HG03378 (cell line): ENCODE data around the gene GPATCH8.
"Not testable (repeated sequence)": the region's sequence is repeated elsewhere in the genome, so short reads cannot be mapped to it uniquely, and the experiment has no call there.

ENCODE experiments used
- ATAC-seq: cut with Tn5 transposase; IDR thresholded peaks from one replicate; pipeline ENCODE4 v1.9.1; 2021; ENCODE audit warnings: mild to moderate bottlenecking, moderate library complexity; ENCODE audit not compliant: unreplicated experiment

The GPATCH8 gene

GRCh38 chr17:44398692-44399691 lies 104.2 kb downstream of the GPATCH8 start:
- ATAC-seq: no peak

- ATAC-seq: no peak
Observed at GRCh38 chr17:44397479-44398440, 105.4 kb downstream of the GPATCH8 start.

- no peak for ATAC-seq
Observed at GRCh38 chr17:44396946-44397345, 106.3 kb downstream of the GPATCH8 start.

GRCh38 chr17:44394833-44395232 lies 108.4 kb downstream of the GPATCH8 start:
- no peak for ATAC-seq

DNA sequence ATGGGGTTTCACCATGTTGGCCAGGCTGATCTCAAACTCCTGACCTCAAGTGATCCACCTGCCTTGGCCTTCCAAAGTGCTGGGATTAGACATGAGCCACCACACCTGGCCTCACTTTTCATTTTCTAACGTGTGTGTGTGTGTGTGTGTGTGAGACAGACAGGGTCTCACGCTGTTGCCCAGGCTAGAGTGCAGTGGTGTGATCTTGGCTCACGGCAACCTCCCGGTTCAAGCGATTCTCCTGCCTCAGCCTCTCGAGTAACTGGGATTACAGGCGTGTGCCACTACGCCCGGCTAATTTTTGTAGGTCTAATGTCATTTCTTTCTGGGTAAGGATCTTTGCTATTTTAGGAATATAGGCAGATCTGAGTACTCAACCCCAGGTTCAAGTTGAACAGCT lies 109.1 kb downstream of the GPATCH8 start:
- ATAC-seq: not testable (repeated sequence)

DNA sequence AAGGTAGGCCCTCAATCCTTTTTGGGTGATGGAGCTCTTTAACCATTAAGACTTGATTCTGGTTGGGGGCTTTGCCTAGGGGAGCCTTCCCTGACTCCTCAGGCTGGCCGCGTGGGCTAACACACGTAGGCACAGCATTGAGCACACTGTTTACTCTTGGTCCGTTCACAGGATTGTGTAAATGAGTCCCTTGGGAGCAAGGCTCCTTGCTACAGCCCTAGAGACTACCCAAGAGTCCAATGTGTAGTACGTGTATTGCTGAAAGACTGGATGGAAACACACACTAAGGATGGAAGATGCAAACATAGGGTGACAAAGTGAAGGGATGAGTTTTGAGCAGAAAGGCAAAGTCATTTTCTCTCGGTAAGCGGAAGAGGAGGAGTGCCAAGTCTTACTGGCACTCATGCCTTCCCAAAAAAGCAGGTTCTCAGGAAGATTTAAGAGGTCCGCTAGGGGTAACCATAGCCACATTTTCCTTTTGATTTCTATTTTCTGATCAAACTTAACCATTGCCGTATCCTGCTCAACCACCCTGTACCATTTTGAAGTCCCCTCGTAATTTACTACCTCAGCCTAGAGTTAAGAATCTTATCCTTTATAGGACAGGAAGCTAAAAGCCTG lies 112.8 kb downstream of the GPATCH8 start:
- ATAC-seq: no peak

DNA sequence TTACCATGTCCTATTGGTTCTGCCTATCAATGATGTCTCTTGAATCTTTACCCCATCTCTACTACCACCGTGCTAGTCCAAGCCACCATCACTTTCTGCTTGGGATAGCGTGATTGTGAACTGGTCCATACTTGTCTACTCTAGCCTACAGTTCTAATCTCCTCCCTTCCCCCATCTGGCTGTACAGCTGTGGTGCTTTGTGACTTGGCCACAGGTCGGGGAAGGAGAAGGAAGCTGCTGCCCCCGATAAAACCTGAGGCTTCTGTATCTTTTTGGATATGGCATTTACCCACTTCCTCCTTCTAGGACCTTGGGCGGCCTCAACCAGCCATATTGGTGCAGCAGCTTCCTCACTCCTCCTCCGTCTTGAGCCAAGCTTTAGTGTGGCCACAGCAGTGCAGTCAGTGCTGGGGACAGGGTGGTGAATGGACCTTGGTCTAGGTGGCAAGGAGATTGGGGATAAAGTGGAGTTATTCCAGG lies 113.4 kb downstream of the GPATCH8 start:
- ATAC-seq: no peak

GRCh38 chr17:44389281-44389680 lies 113.9 kb downstream of the GPATCH8 start, which contains the start of gene ITGA2B:
TSS of gene ITGA2B (minus strand) at chr17:44389649. CDS start at chr17:44389473, 176 bp downstream.
- no peak for ATAC-seq

DNA sequence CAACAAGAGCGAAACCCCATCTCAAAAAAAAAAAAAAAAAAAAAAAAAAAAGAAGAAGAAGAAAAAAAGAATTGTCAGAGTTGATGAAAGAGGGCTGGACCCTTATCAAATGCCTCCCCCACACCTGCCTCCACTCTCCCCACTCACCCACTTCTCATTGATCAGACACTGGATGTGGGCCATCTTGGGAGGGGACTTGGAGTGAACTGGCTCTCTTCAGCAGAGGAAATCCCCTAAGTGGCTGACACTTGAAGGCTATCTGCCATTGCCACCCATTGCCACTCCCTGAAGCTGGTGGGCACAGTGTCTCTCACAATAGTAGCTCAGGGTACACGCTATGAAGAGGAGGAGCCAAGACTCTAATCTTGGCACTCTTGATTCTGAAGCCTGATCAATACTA lies 115.4 kb downstream of the GPATCH8 start:
- no peak for ATAC-seq

DNA sequence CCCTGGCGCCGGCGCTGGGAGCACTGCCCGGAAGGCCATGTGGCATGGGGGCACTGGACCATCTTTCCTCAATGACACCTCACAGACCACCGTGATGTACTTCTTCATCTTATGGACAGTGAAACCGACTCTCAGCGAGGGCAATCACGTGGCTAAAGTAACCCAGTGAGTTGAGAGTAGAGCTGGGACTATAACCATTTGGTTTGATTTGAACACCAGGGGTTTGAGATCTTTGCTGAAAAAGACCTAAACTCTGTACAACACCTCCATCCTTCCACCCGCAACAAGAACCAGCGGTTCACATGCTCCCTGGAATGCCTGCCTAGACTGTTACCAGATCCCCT lies 117.1 kb downstream of the GPATCH8 start:
- ATAC-seq: no peak

DNA sequence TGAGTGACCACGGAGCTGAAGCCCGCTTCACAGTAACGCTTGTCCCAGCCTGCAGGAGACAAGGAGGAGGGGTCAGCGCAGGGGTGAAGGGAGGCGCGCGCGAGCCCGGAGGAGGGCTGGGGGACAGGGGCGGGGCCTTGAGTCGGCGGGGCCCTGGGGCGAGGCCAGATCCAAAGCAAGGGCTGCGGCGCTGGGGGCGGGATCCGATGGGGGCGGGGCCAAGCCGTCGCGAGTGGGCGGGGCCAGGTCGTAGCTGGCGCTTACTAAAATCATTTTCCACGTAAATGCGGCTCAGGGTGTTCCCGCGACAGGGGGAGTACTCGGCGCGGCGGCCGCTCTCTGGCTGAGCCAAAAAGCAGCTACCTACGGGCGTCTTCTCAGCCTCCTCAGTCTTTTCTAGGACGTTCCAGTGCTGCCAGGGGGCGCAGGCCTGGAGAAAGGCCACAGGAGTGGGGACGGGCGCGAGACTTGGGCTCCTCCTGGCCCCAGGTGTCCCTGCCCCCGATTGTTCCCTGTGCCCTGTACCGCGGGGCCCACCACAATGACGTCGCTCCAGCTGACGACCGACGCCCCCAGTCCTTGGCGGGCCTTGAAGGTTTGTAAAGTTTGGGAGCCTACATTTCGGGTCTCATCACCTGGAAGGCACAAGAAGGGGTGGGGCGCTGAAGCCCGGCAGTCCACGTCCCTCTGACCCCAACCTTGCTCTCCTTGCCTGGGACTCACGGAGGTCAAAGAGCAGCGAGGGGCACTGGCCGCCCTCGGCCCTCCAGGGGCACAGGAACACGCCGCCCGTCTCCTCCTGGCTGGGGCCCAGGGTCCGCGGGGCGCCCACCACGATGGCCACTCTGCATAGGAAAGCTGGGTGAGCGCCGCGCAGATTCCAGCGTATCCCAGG lies 117.7 kb downstream of the GPATCH8 start:
- no peak for ATAC-seq

GRCh38 chr17:44384823-44385286 lies 118.4 kb downstream of the GPATCH8 start:
- no peak for ATAC-seq

- no peak for ATAC-seq
Observed at GRCh38 chr17:44384281-44384822, 118.9 kb downstream of the GPATCH8 start.

DNA sequence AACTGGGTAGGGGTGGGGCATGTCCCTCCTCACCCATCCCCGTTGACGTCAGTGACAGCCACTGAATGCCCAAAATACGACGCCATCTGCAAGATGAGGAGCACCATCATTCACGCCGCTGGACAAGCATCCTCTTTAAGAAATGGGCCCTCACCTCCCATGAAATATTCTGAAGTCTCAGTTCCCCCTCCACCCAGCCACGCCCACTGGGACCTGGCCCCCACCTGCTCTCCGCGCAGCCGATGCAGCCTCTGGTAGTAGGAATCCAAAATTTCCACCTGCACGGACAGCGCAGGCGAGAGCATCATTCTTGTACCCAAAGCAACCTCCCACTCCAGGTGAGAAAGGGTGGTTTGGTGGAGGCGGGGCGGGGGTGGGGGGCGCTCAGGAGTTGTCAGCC lies 119.3 kb downstream of the GPATCH8 start:
- no peak for ATAC-seq

- ATAC-seq: no peak
Observed at GRCh38 chr17:44383363-44383762, 119.8 kb downstream of the GPATCH8 start.

GRCh38 chr17:44382917-44383316 lies 120.3 kb downstream of the GPATCH8 start:
- no peak for ATAC-seq

DNA sequence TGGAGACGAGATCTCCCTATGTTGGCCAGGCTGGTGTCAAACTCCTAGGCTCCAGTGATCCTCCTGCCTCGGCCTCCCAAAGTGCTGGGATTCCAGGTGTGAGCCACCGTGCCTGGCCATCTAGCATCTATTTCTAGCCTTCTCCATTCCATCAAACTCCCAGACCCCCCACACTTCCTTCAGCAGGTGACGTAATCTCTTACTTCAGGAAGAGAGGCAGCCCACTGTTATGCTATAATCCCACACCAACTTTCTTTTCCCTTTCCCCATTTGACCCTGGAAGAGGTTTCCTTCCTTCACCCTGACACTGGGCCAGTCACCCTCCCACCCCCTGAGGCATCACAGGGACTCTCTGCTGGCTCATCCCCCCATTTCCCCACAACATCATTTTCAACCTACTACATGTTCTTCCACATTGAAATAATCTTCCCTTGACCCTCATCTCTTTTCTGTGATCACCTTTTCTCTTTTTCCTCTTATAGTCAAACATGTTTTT lies 121.3 kb downstream of the GPATCH8 start:
- ATAC-seq: no peak

- no peak for ATAC-seq
Observed at GRCh38 chr17:44380767-44381166, 122.4 kb downstream of the GPATCH8 start.

DNA sequence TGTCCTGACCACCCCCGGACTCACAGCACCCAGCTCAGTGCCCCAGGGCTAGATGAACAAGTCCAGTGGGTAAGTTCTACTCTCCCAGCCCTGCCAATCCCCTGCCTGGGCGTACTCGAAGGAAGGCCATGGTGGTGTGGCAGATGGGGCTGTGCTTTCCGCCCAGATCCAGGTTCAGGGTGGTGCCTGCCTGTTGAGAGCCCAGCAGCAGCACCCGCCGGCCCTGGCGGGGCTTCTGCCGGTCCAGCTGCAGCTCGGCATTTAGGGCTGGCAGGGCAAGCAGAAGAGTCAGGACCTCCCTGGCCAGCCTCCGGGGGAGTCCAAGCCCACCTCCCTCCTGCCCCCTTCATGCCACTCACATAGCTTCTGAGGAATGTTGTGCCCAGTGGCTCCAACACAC lies 123.3 kb downstream of the GPATCH8 start:
- ATAC-seq: no peak
